Testis (tissue), 3 donors: ENCODE data around the gene SIX1. TPM values are rescaled to one million over a fixed set of nuclear protein-coding genes. Genes with fewer than 3 reads are reported as not detected.

Experiments used
- DNase-seq: peaks from one replicate; pipeline ENCODE4 v3.0.0-alpha.2; 2019
- H3K27ac ChIP-seq, 2 donors: fragments of 200-600 bp; sonication (generic); one replicate each; pipeline ENCODE4 v1.5.1; 2019
- H3K27me3 ChIP-seq: fragments of 200-600 bp; sonication (generic); one replicate; pipeline ENCODE4 v1.5.1; 2019
- H3K36me3 ChIP-seq: fragments of 200-600 bp; sonication (generic); one replicate; pipeline ENCODE4 v1.5.1; 2017; ENCODE audit warnings: low read depth; ENCODE audit errors: missing control alignments
- H3K4me1 ChIP-seq: fragments of 200-600 bp; sonication (generic); one replicate; pipeline ENCODE4 v1.5.1; 2019
- H3K4me3 ChIP-seq, 2 donors: fragments of 200-600 bp; sonication (generic); one replicate each; pipeline ENCODE4 v1.5.1; 2017 to 2019
- H3K9me3 ChIP-seq: fragments of 200-600 bp; sonication (generic); one replicate; pipeline ENCODE4 v1.5.1; 2017
- CTCF ChIP-seq, 3 experiments: fragments of 450-650 bp in 2 of 3; fragments of 200-600 bp in 1 of 3; sonication (generic) in 1 of 3; IDR thresholded peaks; one replicate each; pipeline ENCODE4 v1.5.1; 2016 to 2019; ENCODE audit warnings: antibody characterized with exemption in 3 of 3, mild to moderate bottlenecking in 2 of 3, moderate library complexity in 1 of 3
- POLR2A ChIP-seq: fragments of 450-650 bp; IDR thresholded peaks from one replicate; pipeline ENCODE4 v1.6.1; 2017; ENCODE audit warnings: antibody characterized with exemption, mild to moderate bottlenecking, moderate library complexity
- WGBS, 2 donors: methylation state at CpG; one replicate each; pipeline ENCODE4 v1.1.5; 2018; 5-methylcytosine and 5-hydroxymethylcytosine counted together
- intact Hi-C: fragments of 100-400 bp; cut with DNase I; formaldehyde crosslinking; loops from one replicate; pipeline ENCODE4 v1.15.1; 2023; ENCODE audit warnings: low total_unique reads
- polyA plus RNA-seq: library from polyadenylated mRNA; stranded (reverse); fragments of 350-450 nt; fragmentation: Illumina TruSeq; extraction: RNeasy Lipid Tissue Mini Kit (QIAGEN cat#74804); gene quantifications from one replicate; pipeline ENCODE4 v1.2.3, GENCODE V29; 2014; ENCODE audit warnings: low read depth, low replicate concordance; ENCODE audit not compliant: insufficient read depth
- total RNA-seq, 2 donors: library from RNA; depleted of rRNA; stranded (reverse); fragments of >200 nt; gene quantifications; one replicate each; pipeline ENCODE4 v1.2.3, GENCODE V29; 2016

SIX1 gene
- total and polyA plus RNA-seq, 3 donors from 2014 or later = 3.0 to 9.0 (median 8.7) TPM

GRCh38 chr14:60634153-60634552 lies 15.1 kb downstream of the SIX1 start:
- intact Hi-C loops = no loop called here
- DNase-seq = no peak

GRCh38 chr14:60632777-60633176 lies 16.5 kb downstream of the SIX1 start:
- WGBS, 2 donors = 81 to 100% methylated on average over 2 of the region's 2 CpGs
- no peaks in the 10 kb centered on the region for H3K27me3 ChIP-seq

More at GRCh38 chr14:60634153-60634552, 15.1 kb downstream of the SIX1 start:
- Histone ChIP-seq H3K27ac (no peak overlapping the region), H3K4me3 (no peak overlapping the region), H3K27me3 (no peaks in the 10 kb centered on the region), H3K4me1 (peaks cover 5% of the 10 kb centered on the region), H3K9me3 (no peaks in the 10 kb centered on the region), H3K36me3 (no peaks in the 10 kb centered on the region)
- WGBS, 2 donors = 86 to 90% methylated on average over 4 of the region's 4 CpGs
- no peak for TF ChIP-seq POLR2A
- no peak for TF ChIP-seq CTCF (IDR thresholded peaks at IDR 0.05)

GRCh38 chr14:60632257-60632656 lies 17.0 kb downstream of the SIX1 start:
- intact Hi-C loops = no loop called here
- Histone ChIP-seq H3K9me3 (no peaks in the 10 kb centered on the region), H3K4me1 (no peaks in the 10 kb centered on the region), H3K27ac (no peak overlapping the region), H3K27me3 (no peaks in the 10 kb centered on the region), H3K36me3 (no peaks in the 10 kb centered on the region), H3K4me3 (no peak overlapping the region)
- WGBS, 2 donors = 75 to 81% methylated on average over 3 of the region's 3 CpGs
- TF ChIP-seq POLR2A (no peak), CTCF (IDR thresholded peaks at IDR 0.05) (no peak)
- DNase-seq = no peak

More at GRCh38 chr14:60632777-60633176, 16.5 kb downstream of the SIX1 start:
- no peaks in the 10 kb centered on the region for H3K4me1 ChIP-seq
- TF ChIP-seq POLR2A = no peak
- no peak for TF ChIP-seq CTCF (IDR thresholded peaks at IDR 0.05)
- no peak overlapping the region for H3K4me3 ChIP-seq
- intact Hi-C loops = no loop called here
- no peaks in the 10 kb centered on the region for H3K9me3 ChIP-seq
- H3K36me3 ChIP-seq = no peaks in the 10 kb centered on the region
- DNase-seq = no peak
- H3K27ac ChIP-seq = no peak overlapping the region

- Histone ChIP-seq H3K27ac (no peak overlapping the region), H3K9me3 (no peaks in the 10 kb centered on the region), H3K4me1 (no peaks in the 10 kb centered on the region), H3K4me3 (no peak overlapping the region), H3K27me3 (no peaks in the 10 kb centered on the region), H3K36me3 (no peaks in the 10 kb centered on the region)
- no peak for DNase-seq
- WGBS, 2 donors = 75 to 90% methylated on average over 2 of the region's 2 CpGs
- no peak for TF ChIP-seq POLR2A
- TF ChIP-seq CTCF (IDR thresholded peaks at IDR 0.05) = no peak
- intact Hi-C loops = no loop called here
Observed at GRCh38 chr14:60631842-60632241, 17.4 kb downstream of the SIX1 start.

DNA sequence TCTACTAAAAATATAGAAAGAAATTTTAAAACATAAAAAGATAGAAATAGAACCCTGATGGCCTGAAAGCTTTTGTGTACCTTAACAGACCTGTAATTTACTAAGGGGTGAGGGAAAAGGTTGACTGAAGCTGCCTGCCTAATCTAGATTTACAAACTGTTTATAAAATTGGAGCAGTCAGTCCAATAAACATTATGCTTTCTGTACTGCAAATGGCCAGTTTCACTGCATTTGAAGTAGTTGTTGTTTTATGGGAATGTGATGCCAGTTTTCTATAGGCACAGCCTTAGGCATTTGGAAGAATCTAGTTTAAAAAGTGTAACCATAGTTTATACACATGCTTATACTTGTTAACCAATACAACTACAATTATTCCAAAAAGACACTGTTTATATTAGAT lies 19.1 kb downstream of the SIX1 start:
- Histone ChIP-seq H3K27ac (no peak overlapping the region), H3K27me3 (no peaks in the 10 kb centered on the region), H3K4me3 (no peak overlapping the region), H3K9me3 (no peaks in the 10 kb centered on the region), H3K4me1 (no peaks in the 10 kb centered on the region), H3K36me3 (no peaks in the 10 kb centered on the region)
- TF ChIP-seq POLR2A (no peak), CTCF (IDR thresholded peaks at IDR 0.05) (no peak)
- intact Hi-C loops = no loop called here
- DNase-seq = no peak
